Dermis blood vessel endothelial cell (primary cell): ENCODE data around the gene CER1. TPM values are rescaled to one million over a fixed set of nuclear protein-coding genes. Genes with fewer than 3 reads are reported as not detected.

Source experiments
- total RNA-seq: library from RNA; depleted of rRNA; stranded (reverse); fragments of >200 nt; gene quantifications from 2 replicates; pipeline ENCODE4 v1.2.3, GENCODE V29; 2014

CER1 gene
- total RNA-seq, 1 donor from 2014 or later: not detected

Other genes starting within 250 kb of the CER1 start
- 16.7 and 17.2 TPM in 2 replicates for gene ZDHHC21, start 29.3 kb downstream of the CER1 start, total RNA-seq
- gene FREM1, start 187.7 kb upstream of the CER1 start, total RNA-seq: under 0.01 TPM in 1 of 2 replicates, not detected in the other